ENCODE data around the gene KCNAB2. TPM values are rescaled to one million over a fixed set of nuclear protein-coding genes. Genes with fewer than 3 reads are reported as not detected.

Gene KCNAB2
- total RNA-seq, 1 donor = 5.8 TPM

DNA sequence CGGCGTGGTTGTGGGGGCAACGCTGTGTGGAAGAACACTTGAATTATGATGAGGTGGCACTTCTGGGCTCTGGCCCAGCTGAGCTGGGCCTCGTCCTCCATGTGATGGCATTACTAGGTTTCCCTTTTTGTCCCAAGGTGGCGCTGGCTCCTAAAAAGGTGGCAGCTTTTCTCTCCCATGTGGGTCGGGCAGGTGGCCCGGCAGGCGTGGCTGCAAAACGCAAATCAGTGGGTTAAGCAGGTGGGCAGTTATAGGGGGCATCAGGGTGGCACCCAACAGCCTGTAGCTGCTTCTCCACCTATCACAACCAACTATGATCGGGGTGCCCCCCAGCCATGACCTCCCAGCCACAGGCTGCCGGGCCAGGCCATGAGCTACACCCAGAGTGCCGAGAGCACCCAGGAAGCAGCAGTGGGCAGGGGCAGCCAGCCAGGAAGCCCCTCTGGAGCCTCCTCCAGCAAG lies 59.6 kb downstream of the KCNAB2 start:
- Histone ChIP-seq H2AFZ (ENCODE audit: low read length) (no peak overlapping the region), H4K20me1 (ENCODE audit: insufficient read depth, low read length) (no peaks in the 10 kb centered on the region), H3K4me1 (ENCODE audit: insufficient read depth, low read length) (no peaks in the 10 kb centered on the region), H3K9me3 (ENCODE audit: low read depth, low read length) (no peaks in the 10 kb centered on the region), H3K27ac (ENCODE audit: low read depth, low read length) (no peak overlapping the region), H3K4me2 (ENCODE audit: insufficient read depth, low read length) (no peak overlapping the region), H3K79me2 (ENCODE audit: insufficient read depth, low read length) (no peaks in the 10 kb centered on the region), H3K36me3 (ENCODE audit: insufficient read depth, low read length) (no peaks in the 10 kb centered on the region), H3K4me3 (ENCODE audit: insufficient read depth, low read length) (no peak overlapping the region), H3K27me3 (ENCODE audit: insufficient read depth, low read length) (no peaks in the 10 kb centered on the region)
- TF ChIP-seq, protein P1, sequence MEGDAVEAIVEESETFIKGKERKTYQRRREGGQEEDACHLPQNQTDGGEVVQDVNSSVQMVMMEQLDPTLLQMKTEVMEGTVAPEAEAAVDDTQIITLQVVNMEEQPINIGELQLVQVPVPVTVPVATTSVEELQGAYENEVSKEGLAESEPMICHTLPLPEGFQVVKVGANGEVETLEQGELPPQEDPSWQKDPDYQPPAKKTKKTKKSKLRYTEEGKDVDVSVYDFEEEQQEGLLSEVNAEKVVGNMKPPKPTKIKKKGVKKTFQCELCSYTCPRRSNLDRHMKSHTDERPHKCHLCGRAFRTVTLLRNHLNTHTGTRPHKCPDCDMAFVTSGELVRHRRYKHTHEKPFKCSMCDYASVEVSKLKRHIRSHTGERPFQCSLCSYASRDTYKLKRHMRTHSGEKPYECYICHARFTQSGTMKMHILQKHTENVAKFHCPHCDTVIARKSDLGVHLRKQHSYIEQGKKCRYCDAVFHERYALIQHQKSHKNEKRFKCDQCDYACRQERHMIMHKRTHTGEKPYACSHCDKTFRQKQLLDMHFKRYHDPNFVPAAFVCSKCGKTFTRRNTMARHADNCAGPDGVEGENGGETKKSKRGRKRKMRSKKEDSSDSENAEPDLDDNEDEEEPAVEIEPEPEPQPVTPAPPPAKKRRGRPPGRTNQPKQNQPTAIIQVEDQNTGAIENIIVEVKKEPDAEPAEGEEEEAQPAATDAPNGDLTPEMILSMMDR (IDR thresholded peaks at IDR 0.05; ENCODE audit: extremely low read depth, low read depth, low read length) = no peak
- DNase-seq (ENCODE audit: insufficient read length, low spot score, missing footprints) = no peak

DNA sequence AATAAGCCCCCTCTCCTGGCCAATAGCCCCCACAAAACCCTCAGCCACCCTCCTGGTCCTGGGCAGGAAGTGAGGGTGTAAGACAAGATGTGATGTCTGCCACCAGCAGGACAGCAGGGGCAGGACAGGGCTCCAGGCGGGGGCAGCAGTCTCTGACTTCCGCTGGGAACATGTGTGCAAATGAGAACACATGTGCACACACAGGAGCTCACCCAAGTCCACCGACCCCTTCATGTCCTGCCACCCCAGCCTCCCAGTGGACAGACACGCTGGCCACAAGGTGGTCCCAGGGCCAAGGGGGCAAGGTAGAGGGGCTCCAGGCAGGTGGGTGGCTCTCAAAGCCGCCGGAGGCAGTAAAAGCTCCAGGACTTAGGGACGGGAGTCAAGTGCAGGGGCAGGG lies 60.1 kb downstream of the KCNAB2 start:
- Histone ChIP-seq H3K4me1 (ENCODE audit: insufficient read depth, low read length) (no peaks in the 10 kb centered on the region), H3K4me3 (ENCODE audit: insufficient read depth, low read length) (no peak overlapping the region), H3K36me3 (ENCODE audit: insufficient read depth, low read length) (no peaks in the 10 kb centered on the region), H3K27ac (ENCODE audit: low read depth, low read length) (no peak overlapping the region), H3K27me3 (ENCODE audit: insufficient read depth, low read length) (no peaks in the 10 kb centered on the region), H3K4me2 (ENCODE audit: insufficient read depth, low read length) (no peak overlapping the region), H3K79me2 (ENCODE audit: insufficient read depth, low read length) (no peaks in the 10 kb centered on the region), H3K9me3 (ENCODE audit: low read depth, low read length) (no peaks in the 10 kb centered on the region), H4K20me1 (ENCODE audit: insufficient read depth, low read length) (no peaks in the 10 kb centered on the region), H2AFZ (ENCODE audit: low read length) (no peak overlapping the region)
- DNase-seq (ENCODE audit: insufficient read length, low spot score, missing footprints) = no peak
- TF ChIP-seq, protein P1 (IDR thresholded peaks at IDR 0.05; ENCODE audit: extremely low read depth, low read depth, low read length) = no peak

DNA sequence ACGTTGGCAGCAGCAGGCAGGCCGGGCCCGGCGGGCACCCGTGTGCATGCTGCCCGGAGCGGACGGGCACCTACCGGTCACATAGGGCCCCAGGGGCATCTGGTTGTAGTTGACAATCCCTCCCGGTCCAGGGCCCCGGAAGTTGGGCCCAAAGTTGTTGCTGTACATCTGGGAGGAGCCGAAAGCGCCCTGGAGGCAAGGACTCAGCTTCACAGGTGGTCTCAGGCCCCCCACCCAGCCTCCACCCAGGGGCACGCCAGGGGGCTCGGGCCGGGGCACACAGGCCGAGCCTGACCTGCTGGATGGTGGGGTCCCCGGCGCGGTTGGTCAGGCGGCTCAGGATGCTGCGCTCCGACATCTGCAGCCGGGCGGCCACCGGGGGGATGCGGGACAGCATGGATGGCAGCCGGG lies 60.6 kb downstream of the KCNAB2 start:
- no peaks in the 10 kb centered on the region for H3K27me3 ChIP-seq (ENCODE audit: insufficient read depth, low read length)
- H2AFZ ChIP-seq (ENCODE audit: low read length) = no peak overlapping the region
- TF ChIP-seq, protein P1 (IDR thresholded peaks at IDR 0.05; ENCODE audit: extremely low read depth, low read depth, low read length) = no peak
- H3K27ac ChIP-seq (ENCODE audit: low read depth, low read length) = no peak overlapping the region
- no peak overlapping the region for H3K4me2 ChIP-seq (ENCODE audit: insufficient read depth, low read length)
- H3K4me1 ChIP-seq (ENCODE audit: insufficient read depth, low read length) = no peaks in the 10 kb centered on the region
- no peaks in the 10 kb centered on the region for H3K79me2 ChIP-seq (ENCODE audit: insufficient read depth, low read length)
- no peaks in the 10 kb centered on the region for H3K9me3 ChIP-seq (ENCODE audit: low read depth, low read length)
- H3K4me3 ChIP-seq (ENCODE audit: insufficient read depth, low read length) = no peak overlapping the region
- DNase-seq (ENCODE audit: insufficient read length, low spot score, missing footprints) = no peak
- H4K20me1 ChIP-seq (ENCODE audit: insufficient read depth, low read length) = no peaks in the 10 kb centered on the region
- H3K36me3 ChIP-seq (ENCODE audit: insufficient read depth, low read length) = no peaks in the 10 kb centered on the region

DNA sequence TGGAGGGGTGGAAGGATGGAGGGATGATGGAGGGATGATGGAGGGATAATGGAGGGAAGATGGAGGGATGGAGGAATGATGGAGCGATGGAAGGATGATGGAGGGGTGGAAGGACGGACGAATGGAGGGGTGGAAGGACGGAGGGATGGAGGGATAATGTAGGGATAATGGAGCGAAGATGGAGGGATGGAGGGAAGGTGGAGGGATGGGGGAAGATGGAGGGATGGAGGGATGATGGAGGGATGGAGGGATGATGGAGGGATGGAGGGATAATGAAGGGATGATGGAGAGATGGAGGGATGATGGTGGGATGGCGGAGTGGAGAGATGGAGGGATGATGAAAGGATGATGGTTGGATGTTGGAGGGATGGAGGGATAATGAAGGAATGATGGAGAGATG lies 61.3 kb downstream of the KCNAB2 start:
- Histone ChIP-seq H3K36me3 (ENCODE audit: insufficient read depth, low read length) (no peaks in the 10 kb centered on the region), H3K4me1 (ENCODE audit: insufficient read depth, low read length) (no peaks in the 10 kb centered on the region), H3K4me3 (ENCODE audit: insufficient read depth, low read length) (no peak overlapping the region), H3K27ac (ENCODE audit: low read depth, low read length) (no peak overlapping the region), H3K4me2 (ENCODE audit: insufficient read depth, low read length) (no peak overlapping the region), H3K27me3 (ENCODE audit: insufficient read depth, low read length) (no peaks in the 10 kb centered on the region), H3K9me3 (ENCODE audit: low read depth, low read length) (no peaks in the 10 kb centered on the region), H4K20me1 (ENCODE audit: insufficient read depth, low read length) (no peaks in the 10 kb centered on the region), H2AFZ (ENCODE audit: low read length) (no peak overlapping the region), H3K79me2 (ENCODE audit: insufficient read depth, low read length) (no peaks in the 10 kb centered on the region)
- TF ChIP-seq, protein P1 (IDR thresholded peaks at IDR 0.05; ENCODE audit: extremely low read depth, low read depth, low read length) = no peak
- no peak for DNase-seq (ENCODE audit: insufficient read length, low spot score, missing footprints)

All from osteoblast (primary cell).